HG02678 (cell line): ENCODE measurements around the gene OLFML2A.
"Not testable (repeated sequence)": the region's sequence is repeated elsewhere in the genome, so short reads cannot be mapped to it uniquely, and the experiment has no call there.

ENCODE experiments used
- ATAC-seq: cut with Tn5 transposase; IDR thresholded peaks from one replicate; pipeline ENCODE4 v1.9.1; 2021; ENCODE audit warnings: mild to moderate bottlenecking, moderate library complexity; ENCODE audit not compliant: unreplicated experiment

Gene OLFML2A

DNA sequence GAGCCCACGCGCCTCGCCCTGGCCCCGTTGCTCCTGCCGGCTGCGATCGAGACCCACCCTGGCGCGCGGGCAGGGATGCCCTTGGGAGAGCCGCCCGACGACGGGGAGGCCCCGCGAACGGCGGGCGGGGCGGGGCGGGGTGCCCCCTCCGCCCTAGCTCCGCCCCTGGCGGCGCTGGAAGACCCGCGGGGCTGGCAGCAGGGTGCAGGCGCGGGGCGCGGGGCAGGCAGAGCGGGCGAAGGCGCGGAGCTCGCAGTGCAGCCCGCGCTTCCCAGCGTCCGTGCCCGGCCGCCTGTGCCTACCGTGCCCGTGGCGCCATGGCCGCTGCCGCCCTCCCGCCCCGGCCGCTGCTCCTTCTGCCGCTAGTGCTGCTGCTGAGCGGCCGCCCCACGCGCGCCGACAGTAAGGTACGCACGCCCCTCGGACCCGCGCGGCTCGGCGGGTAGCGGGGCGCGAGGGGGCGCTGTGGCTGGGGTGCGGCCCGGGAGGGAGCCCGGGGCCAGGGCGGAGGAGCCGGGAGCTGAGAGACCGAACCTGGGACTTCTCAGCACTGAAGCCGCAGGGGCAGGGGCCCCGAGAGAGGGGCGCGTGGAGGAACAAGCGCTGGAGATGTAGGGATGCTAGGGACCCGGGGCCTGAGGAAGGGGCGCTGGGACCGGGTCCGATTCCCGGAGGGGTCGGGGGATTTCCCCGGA lies at the start of gene OLFML2A:
Gene OLFML2A, plus strand, starts transcription at position 180 of the 695 bp plus-strand sequence. Its CDS starts 138 bp downstream, at position 318.
- ATAC-seq: no peak

DNA sequence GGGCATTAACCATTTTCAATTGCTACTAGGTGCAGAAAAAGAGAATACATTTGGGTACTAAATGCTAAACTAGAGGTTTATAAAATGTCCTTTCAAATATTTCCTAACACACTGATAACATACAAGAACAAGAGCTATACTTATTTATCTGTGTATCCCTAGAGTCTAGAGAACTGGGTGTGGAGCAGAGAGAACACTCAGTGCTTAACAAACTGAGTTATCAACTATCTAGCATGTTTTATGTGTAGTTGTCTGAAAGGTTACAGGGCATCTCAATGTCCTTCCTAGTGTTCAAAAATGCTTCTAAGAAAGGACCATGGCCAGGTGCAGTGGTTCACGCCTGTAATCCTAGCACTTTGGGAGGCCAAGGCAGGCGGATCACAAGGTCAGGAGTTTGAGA lies 46.2 kb upstream of the OLFML2A start:
- ATAC-seq: no peak

DNA sequence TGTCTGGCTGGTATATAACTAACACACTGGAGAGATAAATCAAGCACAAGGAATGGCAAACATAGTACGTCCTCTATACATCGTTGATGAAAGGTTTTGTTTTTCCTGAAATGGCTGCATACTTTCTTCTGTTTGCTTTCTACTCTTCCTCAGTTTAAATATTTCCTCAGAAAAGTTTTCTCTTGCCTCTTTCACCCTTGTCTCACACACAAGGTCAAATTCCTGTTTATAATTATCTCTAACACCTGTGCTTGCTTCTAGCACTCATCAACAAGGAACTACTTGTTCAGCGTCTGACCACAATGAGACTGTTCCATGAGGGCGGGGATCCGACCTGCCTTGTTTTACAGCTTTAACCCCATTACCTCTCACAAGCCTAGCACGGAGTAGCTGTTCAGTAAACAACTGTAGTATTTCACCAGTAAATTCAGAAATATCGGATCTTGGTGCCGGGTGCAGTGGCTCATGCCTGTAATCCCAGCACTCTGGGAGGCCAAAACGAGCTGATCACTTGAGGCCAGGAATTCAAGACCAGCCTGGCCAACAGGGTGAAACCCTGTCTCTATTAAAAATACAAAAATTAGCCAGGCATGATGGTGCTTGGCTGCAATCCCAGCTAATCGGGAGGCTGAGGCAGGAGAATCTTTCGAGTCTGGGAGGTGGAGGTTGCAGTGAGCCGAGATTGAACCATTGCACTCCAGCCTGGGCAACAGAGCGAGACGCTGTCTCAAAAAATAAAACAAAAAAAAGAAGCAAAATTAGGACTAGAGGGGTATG lies 42.8 kb upstream of the OLFML2A start:
- no peak for ATAC-seq

DNA sequence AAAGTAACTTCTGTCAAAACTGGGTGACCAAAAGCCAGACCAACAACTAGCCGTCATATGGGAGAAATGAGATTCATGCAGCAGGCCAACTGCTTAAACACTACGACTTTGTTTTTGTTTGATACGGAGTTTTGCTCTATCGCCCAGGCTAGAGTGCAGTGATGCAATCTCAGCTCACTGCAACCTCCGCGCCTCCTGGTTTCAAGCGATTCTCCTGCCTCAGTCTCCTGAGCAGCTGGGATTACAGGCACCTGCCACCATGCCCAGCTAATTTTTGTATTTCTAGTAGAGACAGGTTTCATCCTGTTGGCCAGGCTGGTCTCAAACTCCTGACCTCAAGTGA lies 42.2 kb upstream of the OLFML2A start:
- not testable (repeated sequence) for ATAC-seq

DNA sequence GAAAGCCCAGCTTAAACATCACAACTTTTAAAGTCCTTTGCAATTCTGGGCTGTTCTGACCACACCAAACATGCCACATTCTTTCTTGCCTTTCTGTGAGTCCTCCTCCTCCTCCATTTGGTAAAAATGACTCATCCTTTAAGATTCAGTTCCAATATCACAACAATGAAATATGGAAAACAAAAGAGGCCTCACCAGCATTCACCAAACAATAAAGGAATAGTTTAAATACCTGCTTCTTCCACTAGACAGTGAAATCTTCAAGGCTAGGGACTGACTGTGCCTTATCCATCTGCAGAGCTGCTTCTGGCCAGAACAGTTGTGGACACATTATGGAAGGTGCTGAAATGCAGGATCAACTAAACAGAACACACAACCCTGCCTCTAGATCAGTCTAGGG lies 41.8 kb upstream of the OLFML2A start:
- ATAC-seq: no peak

DNA sequence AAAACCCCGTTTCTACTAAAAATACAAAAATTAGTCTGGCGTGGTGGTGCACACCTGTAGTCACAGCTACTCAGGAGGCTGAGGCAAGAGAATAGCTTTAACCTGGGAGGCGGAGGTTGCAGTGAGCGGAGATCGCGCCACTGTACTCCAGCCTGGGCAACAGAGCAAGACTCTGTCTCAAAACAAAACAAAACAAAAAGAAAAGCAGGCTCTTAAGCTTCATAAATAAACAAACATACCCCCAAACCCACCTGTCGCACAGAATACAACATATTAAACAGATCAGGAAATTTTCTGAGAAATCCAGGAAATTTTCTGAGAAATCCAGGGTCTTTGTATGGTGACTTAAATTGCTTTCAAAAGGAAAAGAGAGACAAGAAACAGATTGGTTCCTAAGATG lies 38.9 kb upstream of the OLFML2A start:
- not testable (repeated sequence) for ATAC-seq

DNA sequence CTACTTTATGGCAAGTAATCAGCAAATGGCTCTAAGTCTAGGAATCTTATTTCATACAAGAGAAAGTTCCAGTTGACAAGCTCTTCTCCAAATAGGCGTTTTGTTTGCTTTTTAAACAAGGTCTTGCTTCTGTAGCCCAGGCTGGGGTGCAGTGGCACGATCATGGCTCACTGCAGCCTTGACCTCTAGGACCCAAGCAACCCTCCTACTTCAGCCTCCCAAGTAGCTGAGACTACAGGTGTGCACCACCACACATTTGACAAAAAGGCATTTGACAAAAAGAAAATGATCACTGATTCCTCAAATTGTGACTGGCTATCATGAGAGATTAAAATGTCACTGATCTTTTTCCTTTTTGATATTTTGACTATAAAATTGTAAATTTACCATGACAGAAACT lies 37.6 kb upstream of the OLFML2A start:
- no peak for ATAC-seq

DNA sequence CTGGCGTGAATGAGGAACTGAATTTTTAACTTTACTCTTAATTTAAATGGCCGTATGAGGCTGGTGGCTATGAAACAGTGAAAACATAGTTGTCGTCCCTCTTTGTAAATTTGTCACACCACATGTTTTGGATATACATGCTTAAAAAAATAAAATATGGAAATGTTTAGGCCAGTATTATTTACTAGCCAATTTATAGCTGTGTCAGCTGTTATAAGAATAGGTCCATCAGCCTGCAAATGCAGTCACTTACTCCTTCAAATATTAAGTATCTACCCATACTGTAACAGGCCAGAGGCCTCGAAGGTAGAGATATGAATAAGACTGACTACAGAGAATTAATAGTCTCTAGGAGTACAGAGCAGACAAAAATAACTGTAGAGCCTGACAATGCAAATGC lies 35.8 kb upstream of the OLFML2A start:
- ATAC-seq: no peak

DNA sequence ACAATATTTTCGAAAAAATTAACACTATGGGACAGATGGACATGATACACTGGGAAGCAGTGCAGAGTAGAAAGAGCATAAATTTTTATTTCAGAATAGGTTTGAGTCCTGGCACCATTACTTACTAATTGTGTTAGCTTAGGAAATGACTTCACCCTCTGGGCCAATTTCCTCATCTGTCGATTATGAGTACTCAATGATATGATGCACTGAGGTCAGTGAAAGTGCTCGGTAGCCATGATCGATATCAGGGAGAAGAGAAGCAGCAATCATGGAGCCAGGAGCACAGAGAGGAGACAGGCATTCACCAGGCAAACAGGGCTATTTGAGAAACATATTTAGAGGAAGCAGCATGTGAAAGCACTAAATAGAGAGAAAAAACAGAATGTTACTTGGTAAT lies 35.3 kb upstream of the OLFML2A start:
- no peak for ATAC-seq

DNA sequence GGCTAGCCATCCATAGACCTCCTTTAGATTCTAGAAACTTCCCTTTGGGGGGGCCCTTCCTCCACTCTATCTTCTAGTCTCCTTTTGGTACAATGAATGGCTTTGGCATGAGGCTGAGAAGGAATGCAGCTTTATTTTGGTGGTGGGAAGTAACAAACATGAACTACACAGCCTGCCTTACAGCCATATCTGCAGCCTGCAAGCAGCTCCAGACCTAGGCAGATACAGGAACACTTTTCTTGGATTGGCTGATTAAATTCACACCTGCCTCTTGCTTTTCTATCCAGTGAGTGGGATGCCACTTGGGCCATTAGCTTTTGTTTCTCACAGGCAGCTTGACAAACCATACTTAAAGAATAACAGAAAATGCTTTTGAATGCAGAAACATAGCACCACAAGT lies 34.0 kb upstream of the OLFML2A start:
- no peak for ATAC-seq

DNA sequence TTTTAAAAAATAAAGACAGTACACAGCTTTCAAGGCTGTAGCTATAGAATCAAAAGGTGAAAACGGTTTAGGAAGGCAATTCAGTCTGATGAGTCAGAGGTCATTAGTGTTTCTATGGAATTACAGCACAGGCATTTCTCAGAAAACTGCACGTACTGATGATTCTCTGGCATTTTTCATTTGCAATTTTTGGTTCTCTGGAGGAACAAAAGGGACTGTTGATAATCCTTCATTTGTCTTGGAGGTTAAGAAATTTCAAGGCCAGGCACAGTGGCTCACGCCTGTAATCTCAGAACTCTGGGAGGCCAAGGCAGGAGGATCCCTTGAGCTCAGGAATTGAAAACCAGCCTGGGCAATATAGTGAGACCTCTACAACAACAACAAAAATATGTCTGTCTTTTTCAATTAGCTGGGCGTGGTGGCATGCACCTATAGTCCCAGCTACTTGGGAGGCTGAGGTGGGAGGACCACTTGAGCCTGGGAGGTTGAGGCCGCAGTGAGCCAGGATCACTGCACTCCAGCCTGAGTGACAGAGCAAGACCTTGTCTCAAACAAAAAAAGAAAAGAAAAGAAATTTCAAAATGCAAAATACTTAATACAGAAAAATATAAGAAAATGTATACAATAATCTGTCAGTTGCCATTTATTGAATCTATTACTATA lies 33.1 kb upstream of the OLFML2A start:
- no peak for ATAC-seq

DNA sequence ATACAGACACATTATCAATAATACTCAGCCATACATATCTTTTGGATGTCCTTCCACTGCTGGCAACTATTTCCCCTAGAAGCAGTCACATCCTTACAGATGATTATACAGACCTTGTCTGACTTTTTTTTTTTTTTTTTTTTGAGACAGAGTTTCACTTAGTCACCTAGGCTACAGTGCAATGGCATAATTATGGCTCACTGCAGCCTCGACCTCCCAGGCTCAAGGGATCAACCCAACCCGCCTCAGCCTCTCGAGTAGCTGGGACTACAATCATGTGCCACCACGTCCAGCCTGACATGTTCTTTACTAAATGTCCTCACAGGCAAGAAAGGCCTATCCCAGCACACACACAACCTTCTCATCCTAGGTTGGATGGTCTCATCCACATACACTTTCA lies 29.9 kb upstream of the OLFML2A start:
- no peak for ATAC-seq

DNA sequence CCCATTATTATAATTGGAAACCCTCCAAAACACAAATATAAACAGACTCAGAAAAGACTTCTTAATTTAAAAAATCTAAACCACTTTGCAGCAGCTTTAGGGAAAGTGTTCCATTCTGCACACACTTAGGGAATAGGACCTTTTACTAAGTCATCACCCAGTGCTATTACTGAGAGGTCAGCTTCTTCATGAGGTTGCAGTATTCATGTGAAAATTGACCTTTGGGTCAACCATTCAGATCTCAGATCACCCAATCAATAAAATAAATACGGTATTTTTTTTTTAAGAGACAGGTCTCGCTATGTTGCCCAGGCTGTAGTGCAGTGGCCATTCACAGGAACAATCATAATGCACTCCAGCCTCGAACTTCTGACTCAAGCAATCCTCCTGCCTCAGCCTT lies 27.6 kb upstream of the OLFML2A start:
- ATAC-seq: no peak

DNA sequence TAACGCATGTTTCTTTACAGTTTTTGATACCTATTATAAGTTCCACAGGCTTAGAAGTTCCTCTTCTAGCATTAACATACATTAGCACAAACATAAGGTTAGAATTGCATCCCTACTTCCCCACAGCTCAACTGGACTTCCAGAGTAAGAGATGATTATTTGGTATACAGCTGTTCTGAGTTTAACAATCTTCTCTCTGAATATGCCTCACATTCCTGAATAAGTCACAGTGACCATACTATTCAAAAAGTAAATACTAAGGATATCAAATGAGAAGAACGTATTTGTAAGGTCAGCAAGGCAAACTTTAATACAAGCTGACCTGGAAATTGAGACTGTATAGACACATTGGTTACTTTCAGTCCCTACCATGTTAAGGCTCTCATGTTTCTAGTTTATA lies 27.2 kb upstream of the OLFML2A start:
- no peak for ATAC-seq

DNA sequence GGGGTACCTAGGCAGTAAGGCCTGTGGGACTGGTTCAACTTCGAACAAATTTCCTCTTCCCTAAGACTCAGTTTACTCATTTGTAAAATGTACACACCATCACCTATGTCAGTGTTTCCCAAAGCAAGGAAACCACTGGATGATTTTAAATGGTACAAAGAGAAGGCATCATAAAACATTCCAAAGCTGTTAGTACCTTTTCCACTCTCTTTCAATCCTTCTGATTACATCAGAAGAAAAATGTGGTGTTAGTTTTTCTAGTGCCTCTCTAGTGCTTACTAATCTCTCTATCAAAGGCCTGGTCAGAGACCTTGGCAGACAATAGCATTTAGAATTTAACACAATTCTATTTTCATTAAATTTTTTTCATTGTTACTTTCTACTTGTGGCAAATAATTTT lies 24.0 kb upstream of the OLFML2A start:
- ATAC-seq: no peak

DNA sequence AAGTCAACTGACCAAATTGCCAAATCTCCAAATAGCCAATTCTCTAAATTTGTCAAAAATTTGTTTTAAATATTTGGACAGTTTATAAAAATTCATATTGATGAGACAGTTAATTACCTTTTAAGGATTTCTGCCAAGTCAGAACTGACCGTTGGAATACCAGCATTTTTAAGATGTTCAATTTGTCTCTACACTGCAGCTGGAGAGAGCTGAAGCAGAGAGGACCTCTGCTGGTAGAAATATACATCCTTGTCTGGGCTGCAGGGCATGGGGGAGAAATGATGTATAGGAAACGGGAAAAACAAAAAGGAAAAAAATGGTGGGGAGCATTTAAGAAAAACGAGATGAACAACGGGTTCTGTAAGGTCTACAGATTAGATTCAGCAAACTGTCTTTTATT lies 22.6 kb upstream of the OLFML2A start:
- no peak for ATAC-seq

DNA sequence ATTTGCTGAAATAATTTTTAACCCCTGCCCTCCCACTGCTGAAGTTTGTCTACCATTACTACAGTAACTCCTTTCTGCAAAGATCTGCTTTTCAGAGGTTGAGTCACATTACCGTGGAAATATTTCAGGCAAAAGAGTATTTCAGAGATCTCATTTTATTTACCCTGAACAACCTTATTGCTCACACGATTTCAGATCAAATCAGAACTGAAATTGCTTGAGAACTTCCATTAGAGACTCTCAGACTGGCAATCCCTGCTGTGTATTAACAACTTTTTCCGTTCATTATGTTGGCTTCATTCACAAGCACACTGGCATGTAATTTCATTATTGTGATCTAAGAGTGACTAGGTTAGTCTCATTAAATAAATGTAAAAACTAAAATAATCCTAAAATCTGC lies 21.9 kb upstream of the OLFML2A start:
- no peak for ATAC-seq

DNA sequence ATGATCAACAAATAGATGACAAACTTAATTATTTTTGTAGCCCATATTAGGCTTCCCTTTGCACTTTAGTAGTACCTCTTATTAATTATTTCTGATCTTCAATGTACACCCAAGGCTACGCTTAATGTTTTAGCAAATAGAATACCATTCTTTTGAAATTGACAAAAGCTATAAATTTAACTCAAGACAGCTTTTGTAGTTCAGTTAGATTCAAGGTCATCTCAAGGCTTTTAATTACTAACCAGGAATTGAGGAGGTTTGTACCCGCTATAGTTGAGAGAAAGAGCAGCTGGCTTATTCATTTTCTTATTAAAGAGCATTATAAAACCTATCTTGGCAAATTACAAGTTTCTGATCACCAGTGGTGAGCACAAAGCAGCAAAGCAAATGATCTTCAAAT lies 20.9 kb upstream of the OLFML2A start:
- no peak for ATAC-seq

DNA sequence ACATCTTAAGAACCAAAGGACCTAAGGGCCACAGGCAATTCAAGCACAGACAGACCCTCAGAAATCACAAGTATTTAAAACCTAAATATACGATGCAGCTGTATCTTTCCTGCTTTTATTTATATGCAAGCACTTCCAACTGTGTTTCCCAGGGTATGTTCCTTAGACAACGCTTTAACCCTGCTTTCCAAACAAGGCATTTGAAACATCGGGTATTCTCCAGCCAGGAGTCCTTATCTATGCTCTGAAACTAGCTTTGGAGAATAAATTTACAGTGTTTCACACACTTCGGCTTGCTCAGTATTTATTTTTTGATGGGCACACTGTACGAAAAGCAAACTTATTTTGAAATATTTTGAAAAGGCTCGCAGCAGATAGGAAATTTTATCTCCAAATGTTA lies 19.3 kb upstream of the OLFML2A start:
- no peak for ATAC-seq

DNA sequence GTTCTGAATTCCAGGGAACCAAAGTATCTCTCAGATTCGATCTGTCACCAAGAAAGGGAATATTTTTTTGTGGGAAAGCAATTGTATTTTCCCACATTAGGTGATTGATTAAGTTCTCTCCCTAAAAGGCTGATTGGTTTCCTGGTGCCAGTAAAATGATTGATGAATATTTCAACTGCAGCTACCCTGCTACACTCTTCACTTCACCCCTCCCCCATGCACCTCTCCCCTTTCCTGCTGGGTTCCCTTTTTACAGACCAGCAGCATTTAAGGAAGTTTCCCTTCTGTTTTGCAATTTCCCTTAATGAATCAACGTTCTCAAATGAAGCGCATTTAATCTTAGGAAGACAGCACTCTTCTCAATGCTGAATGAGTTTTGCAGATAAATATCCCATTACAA lies 18.9 kb upstream of the OLFML2A start:
- ATAC-seq: no peak

DNA sequence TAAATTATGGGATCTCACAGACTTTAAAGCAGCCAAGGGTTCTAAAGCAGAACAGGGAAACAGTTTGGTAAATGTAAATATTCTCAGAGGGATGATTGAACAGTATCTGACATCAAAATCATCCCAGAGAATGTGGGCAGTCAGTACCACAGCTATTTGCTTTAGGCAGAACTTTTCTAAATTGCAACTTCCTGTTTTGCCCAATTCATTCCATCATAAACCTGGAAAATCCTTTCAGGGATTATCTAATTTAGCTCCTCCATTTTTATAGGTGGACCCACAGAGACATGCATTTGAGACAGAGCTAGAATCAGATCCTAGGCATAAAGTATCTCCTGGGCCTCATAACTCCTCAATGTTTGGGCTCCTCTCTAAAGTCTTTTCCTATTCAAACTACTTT lies 18.2 kb upstream of the OLFML2A start:
- ATAC-seq: no peak

DNA sequence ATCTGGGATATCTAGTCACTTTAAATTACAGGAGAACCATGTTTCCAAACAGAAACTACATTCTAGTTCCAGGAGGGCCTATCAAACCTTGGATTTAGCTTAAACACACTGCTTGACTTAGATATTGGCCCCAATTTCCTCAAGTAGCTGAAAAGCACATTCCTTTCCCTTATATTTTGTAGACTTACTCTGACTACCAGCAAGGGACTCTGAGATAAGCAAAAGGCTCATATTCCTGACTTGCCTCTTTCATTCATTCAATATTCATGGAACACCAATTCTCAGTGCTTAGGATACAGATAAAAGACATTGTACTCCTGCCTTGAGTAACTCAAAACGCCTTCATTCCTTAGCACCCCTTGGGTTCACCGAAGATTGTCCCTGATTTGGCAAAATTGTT lies 17.6 kb upstream of the OLFML2A start:
- ATAC-seq: no peak
